LHCN-M2 (cell line): ENCODE results near the gene ZNF445. TPM values are rescaled to one million over a fixed set of nuclear protein-coding genes. Genes with fewer than 3 reads are reported as not detected.
"Not testable (repeated sequence)": the region's sequence is repeated elsewhere in the genome, so short reads cannot be mapped to it uniquely, and the experiment has no call there.

ENCODE experiments used
- DNase-seq: peaks from one replicate; pipeline ENCODE4 v3.0.0-alpha.2; 2012; ENCODE audit warnings: low read depth
- total RNA-seq: library from RNA; depleted of rRNA; stranded (reverse); fragments of >200 nt; gene quantifications from 2 replicates; pipeline ENCODE4 v1.2.3, GENCODE V29; 2014; rRNA removed

Gene ZNF445
- total RNA-seq, 1 experiment from 2014 or later: 6.3 TPM

DNA sequence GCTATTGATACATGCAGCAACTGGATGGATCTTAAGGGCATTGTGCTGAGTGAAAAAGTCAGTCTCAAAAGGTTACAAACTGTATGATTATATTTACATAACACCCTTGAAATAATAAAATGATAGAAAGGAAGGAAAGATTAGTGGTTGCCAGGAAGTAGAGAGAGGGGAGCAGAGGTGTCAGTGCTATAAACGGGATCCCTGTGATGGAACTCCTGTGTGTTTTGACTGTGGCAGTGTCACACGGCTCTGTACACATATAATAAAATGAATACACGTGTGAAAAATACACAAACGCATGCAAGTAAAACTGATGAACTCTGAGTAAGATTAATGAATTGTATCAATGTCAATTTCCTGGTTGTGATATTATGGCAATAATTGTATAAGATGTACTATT, 78.6 kb downstream of the ZNF445 start:
- DNase-seq: no peak

DNA sequence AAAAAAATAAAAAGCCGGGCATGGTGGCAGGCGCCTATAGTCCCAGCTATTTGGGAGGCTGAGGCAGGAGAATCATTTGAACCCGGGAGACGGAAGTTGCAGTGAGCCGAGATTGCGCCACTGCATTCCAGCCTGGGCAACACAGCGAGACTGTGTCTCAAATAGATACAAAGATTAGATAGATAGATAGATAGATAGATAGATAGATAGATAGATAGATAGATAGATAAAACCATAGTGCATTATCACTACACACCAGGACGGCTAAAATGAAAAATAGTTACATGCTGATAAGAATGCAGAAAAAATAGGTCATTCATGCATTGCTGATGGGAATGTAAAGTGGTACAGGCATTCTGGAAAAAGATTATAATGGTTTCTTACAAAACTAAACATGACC, 79.2 kb downstream of the ZNF445 start:
- DNase-seq: not testable (repeated sequence)

DNA sequence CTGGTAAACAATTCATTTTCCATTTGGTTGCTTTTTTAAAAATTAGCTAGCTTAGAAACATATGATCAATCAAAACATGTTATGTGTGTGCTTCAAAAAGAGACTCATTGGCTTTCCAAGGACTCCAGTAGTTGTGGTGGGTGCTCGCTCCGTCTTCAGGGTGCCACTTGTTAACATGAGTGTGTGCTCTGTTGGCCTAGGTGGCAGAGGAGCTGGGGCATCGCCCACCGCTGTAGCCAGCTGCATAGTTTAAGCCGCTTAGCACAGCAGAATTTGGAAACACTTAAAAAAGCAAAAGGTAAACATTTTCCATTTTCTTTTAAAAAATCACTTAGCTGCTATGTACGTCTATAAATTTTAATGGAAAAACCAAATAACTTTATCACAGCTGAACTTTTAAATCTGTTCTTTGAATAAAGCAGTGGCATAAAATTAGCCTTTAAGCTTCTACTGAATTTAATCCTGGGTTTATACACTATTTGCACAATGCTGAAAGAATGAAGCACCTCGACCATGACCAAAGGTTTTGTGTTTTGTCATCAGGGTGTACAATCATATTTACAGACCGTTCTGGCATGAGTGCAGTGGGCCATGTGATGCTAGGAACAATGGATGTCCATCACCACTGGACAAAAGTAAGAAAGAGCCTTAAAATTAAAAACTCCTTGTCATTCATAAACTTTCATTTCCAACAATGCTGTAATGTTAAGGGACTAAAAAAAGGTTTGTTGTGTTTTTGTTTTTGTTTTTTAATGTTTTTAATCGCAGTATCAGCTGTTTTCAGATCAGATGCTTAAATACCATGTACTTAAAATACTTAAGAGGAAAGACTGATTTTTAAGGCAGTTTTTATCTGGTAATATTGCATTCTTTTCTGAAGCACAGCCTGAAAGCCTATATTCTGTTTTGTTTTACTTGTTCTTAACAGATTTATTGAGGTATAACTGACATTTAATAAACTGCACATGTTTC, 81.0 kb downstream of the ZNF445 start:
- DNase-seq: no peak

DNA sequence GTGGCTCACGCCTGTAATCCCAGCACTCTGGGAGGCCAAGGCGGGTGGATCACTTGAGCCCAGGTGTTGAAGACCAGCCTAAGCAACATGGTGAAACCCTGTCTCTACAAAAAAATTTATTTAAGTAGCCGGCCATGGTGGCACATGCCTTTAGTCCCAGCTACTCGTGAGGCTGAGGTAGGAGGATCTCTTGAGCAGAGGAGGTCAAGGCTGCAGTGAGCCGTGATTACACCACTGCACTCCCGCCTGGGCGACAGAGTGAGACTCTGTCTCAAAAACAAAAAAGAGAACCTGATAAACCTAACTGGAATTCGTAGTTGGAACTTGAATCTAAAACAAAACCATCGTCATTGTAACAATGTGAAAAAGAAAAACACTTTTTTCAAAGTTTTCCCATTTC, 81.8 kb downstream of the ZNF445 start:
- no peak for DNase-seq

DNA sequence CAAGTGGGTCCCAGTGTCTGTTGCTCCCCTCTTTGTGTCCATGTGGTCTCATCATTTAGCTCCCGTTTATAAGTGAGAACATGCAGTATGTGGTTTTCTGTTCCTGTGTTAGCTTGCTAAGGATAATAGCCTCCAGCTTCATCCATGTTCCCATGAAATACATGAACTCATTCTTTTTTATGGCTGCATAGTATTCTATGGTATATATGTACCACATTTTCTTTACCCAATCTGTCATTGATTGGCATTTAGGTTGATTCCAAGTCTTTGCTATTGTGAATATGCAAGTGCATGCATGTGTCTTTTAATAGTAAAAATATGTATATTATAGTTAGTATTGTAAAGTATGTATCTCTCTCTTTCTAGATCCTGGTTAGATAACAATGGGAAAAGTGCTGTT, 85.0 kb downstream of the ZNF445 start:
- DNase-seq: no peak

DNA sequence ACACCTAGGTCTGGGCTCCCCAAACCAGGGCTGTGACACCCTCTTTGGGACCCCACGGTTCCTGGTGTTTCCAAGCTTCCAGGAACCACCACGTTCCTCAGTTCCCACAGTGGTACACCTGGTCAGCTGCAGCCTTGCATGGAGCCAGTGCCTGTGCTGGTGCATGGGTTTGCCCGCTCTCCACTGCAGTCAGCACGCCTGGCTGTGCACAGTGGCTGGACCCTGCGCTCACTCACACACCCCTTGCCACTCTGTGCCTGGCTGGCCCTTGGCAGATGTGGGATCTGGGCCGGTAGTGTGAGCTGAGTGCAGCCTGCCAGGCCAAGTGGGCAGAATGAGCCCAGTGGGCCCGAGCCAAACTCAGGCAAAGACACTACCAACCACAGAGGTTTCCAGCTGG, 90.1 kb downstream of the ZNF445 start:
- DNase-seq: no peak

Other genes starting within 250 kb of the ZNF445 start
- not detected in 2 replicates for gene TOPAZ1, start 235.8 kb downstream of the ZNF445 start, total RNA-seq
- 22.6 and 24.6 TPM in 2 replicates for gene TCAIM, start 138.9 kb downstream of the ZNF445 start, total RNA-seq
- 5.3 and 7.4 TPM in 2 replicates for gene ZKSCAN7, start 77.5 kb upstream of the ZNF445 start, total RNA-seq
- 2.9 and 4.0 TPM in 2 replicates for gene ZNF660, start 107.3 kb upstream of the ZNF445 start, total RNA-seq
- gene ZNF197, start 147.4 kb upstream of the ZNF445 start, total RNA-seq: 15.6 and 19.6 TPM in 2 replicates
- gene ZNF35, start 171.1 kb upstream of the ZNF445 start, total RNA-seq: 17.1 and 20.1 TPM in 2 replicates
- gene ZNF502, start 235.0 kb upstream of the ZNF445 start, total RNA-seq: 2.5 and 4.3 TPM in 2 replicates